ENCODE results near the gene TOMM34. TPM values are rescaled to one million over a fixed set of nuclear protein-coding genes. Genes with fewer than 3 reads are reported as not detected.
A peak's percentile ranks its signal among the peaks of the same experiment; 100 is the strongest.

TOMM34 gene
- total and polyA plus RNA-seq, 2 experiments from 2014 or later: 63.4 to 63.8 TPM

DNA sequence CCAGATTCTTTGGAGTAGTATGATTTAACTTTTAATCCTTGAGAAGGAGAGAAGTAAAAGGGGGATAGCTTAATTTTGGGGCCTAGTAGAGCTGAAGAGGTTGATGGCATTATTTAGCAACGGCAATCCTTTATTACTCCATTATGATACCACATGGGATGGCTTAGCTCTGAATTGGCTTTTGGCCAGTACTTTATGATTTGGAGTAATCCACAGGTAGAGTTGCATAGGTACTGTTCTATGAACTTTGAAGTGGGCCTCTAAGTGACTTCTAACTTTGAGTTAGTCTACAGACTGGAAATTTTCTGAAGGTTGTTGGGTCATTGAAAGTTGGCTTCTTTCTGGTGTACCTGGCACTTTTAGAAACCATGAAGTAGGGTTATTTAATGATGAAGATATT, 63.1 kb downstream of the TOMM34 start:
- H3K4me2 ChIP-seq (ENCODE audit: unreplicated experiment): peak overlapping the region; percentile 48
- H3K27ac ChIP-seq: no peak overlapping the region; the same call in 1 of the 2 replicates
- in situ Hi-C loops (cut with MboI): no loop called here
- DNase-seq: no peak
- H3K79me2 ChIP-seq (ENCODE audit: insufficient read depth): peaks cover 100% of the 10 kb centered on the region
- TF ChIP-seq EZH2 (IDR thresholded peaks at IDR 0.05; ENCODE audit: insufficient read depth, poor library complexity, severe bottlenecking) (no peak), EZH2phosphoT487 (IDR thresholded peaks at IDR 0.05; ENCODE audit: insufficient read depth, low read depth) (no peak)
- peaks cover 24% of the 10 kb centered on the region for H3K36me3 ChIP-seq (ENCODE audit: low read depth)
- H3K9me3 ChIP-seq (ENCODE audit: low read depth): no peaks in the 10 kb centered on the region
- no peak overlapping the region for H2AFZ ChIP-seq
- H3F3A ChIP-seq (ENCODE audit: insufficient read depth): peaks cover 13% of the 10 kb centered on the region; the same call in 1 of the 2 replicates
- H4K20me1 ChIP-seq (ENCODE audit: insufficient read depth): peaks cover 59% of the 10 kb centered on the region; the same call in 1 of the 2 replicates
- no peaks in the 10 kb centered on the region for H3K9me2 ChIP-seq (ENCODE audit: insufficient read depth)
- no peaks in the 10 kb centered on the region for H3K27me3 ChIP-seq (replicated peaks; ENCODE audit: insufficient read depth)
- H3K4me1 ChIP-seq (ENCODE audit: insufficient read depth): peaks cover 33% of the 10 kb centered on the region
- no peak overlapping the region for H3K4me3 ChIP-seq
- 85 to 93% methylated on average over 1 of the region's 1 CpG for WGBS, 2 experiments (ENCODE audit: low coverage in 1 of 2, low lambda C conversion rate in 2 of 2, missing lambda C conversion rate in 2 of 2)
- no peak overlapping the region for H3K9ac ChIP-seq

DNA sequence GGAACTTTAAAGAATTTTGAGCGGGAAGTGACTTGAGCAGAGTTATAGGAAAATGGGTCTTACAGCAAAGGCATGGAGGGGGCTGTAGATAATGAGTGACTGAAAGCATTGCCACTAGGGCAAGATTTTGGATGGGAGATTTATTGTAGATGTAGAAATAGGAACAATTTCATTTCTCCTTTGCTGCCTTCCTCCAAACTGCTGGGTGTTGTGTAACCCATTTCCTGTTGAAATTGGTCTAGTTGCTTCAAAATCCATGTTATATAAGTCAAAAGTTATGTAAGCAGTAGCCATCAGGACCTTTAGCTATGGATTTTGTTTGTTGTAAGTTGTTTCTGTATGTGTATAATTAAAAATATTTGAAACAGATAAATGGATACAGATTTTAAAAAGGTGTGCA, 63.6 kb downstream of the TOMM34 start:
- H3K36me3 ChIP-seq (ENCODE audit: low read depth): peaks cover 20% of the 10 kb centered on the region
- WGBS, 2 experiments (ENCODE audit: low coverage in 1 of 2, low lambda C conversion rate in 2 of 2, missing lambda C conversion rate in 2 of 2): 96 to 100% methylated on average over 1 of the region's 1 CpG
- in situ Hi-C loops (cut with MboI): no loop called here
- no peak overlapping the region; the same call in 1 of the 2 replicates for H3K27ac ChIP-seq
- H2AFZ ChIP-seq: no peak overlapping the region
- peaks cover 100% of the 10 kb centered on the region for H3K79me2 ChIP-seq (ENCODE audit: insufficient read depth)
- DNase-seq: peak; percentile 39
- peak overlapping the region; percentile 48 for H3K4me2 ChIP-seq (ENCODE audit: unreplicated experiment)
- H3K9me3 ChIP-seq (ENCODE audit: low read depth): no peaks in the 10 kb centered on the region
- H3K9me2 ChIP-seq (ENCODE audit: insufficient read depth): no peaks in the 10 kb centered on the region
- H3K4me1 ChIP-seq (ENCODE audit: insufficient read depth): peaks cover 28% of the 10 kb centered on the region
- peaks cover 13% of the 10 kb centered on the region; the same call in 1 of the 2 replicates for H3F3A ChIP-seq (ENCODE audit: insufficient read depth)
- TF ChIP-seq EZH2 (IDR thresholded peaks at IDR 0.05; ENCODE audit: insufficient read depth, poor library complexity, severe bottlenecking): no peak
- TF ChIP-seq EZH2phosphoT487 (IDR thresholded peaks at IDR 0.05; ENCODE audit: insufficient read depth, low read depth): no peak
- no peak overlapping the region for H3K4me3 ChIP-seq
- H3K27me3 ChIP-seq (replicated peaks; ENCODE audit: insufficient read depth): no peaks in the 10 kb centered on the region
- H4K20me1 ChIP-seq (ENCODE audit: insufficient read depth): peaks cover 64% of the 10 kb centered on the region; the same call in 1 of the 2 replicates
- no peak overlapping the region for H3K9ac ChIP-seq

DNA sequence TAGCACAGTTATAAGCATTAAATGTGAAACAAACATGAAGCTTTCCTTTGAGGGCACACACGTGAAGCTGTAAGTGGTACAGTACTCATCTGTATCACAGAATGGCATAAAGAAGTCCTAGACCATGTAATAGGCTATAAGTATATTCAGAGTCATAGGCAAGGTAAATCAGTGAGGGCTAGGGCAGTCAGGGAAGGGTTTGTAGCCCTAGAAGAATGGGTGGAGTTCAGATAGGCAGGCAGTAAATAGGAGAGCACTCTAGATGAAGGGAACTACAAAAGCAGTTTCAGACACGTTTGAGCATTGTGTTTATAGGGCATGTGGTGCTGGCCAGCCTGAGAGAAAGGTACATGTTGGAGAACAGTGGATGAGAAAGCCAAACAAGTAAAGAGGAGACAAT, 65.2 kb downstream of the TOMM34 start:
- peaks cover 100% of the 10 kb centered on the region for H3K79me2 ChIP-seq (ENCODE audit: insufficient read depth)
- H3K27me3 ChIP-seq (replicated peaks; ENCODE audit: insufficient read depth): no peaks in the 10 kb centered on the region
- no peak for TF ChIP-seq EZH2 (IDR thresholded peaks at IDR 0.05; ENCODE audit: insufficient read depth, poor library complexity, severe bottlenecking)
- TF ChIP-seq EZH2phosphoT487 (IDR thresholded peaks at IDR 0.05; ENCODE audit: insufficient read depth, low read depth): no peak
- H3K9me3 ChIP-seq (ENCODE audit: low read depth): no peaks in the 10 kb centered on the region
- peaks cover 26% of the 10 kb centered on the region for H3K4me1 ChIP-seq (ENCODE audit: insufficient read depth)
- H2AFZ ChIP-seq: no peak overlapping the region
- no peak overlapping the region for H3K4me3 ChIP-seq
- in situ Hi-C loops (cut with MboI): no loop called here
- H3K36me3 ChIP-seq (ENCODE audit: low read depth): peaks cover 19% of the 10 kb centered on the region; the same call in 1 of the 2 replicates
- peaks cover 13% of the 10 kb centered on the region for H3F3A ChIP-seq (ENCODE audit: insufficient read depth)
- DNase-seq: no peak
- H3K27ac ChIP-seq: no peak overlapping the region
- H4K20me1 ChIP-seq (ENCODE audit: insufficient read depth): peaks cover 66% of the 10 kb centered on the region; the same call in 1 of the 2 replicates
- no peak overlapping the region for H3K9ac ChIP-seq
- H3K9me2 ChIP-seq (ENCODE audit: insufficient read depth): no peaks in the 10 kb centered on the region
- 92 to 100% methylated on average over 2 of the region's 2 CpGs for WGBS, 2 experiments (ENCODE audit: low coverage in 1 of 2, low lambda C conversion rate in 2 of 2, missing lambda C conversion rate in 2 of 2)
- H3K4me2 ChIP-seq (ENCODE audit: unreplicated experiment): no peak overlapping the region

Small RNAs within 50 kb of the gene (small RNA-seq; reads per million reads assigned to genes)
- not detected for gene RF00019 (ENCODE audit: low read depth, low replicate concordance)

Other genes starting within 250 kb of the TOMM34 start
- gene CCN5, start 245.0 kb downstream of the TOMM34 start, total RNA-seq (2014; rRNA removed; shearing (Covaris generic)): 24.5 and 47.3 TPM in 2 replicates
- gene CCN5, start 245.0 kb downstream of the TOMM34 start, polyA plus RNA-seq (2016; fragmentation: Nextera tagmentation; extraction: Ambion mirVana): 20.8 and 23.6 TPM in 2 replicates
- gene KCNK15, start 214.5 kb downstream of the TOMM34 start, total RNA-seq (2014; rRNA removed; shearing (Covaris generic)): 9.9 and 11.1 TPM in 2 replicates
- 5.2 and 5.7 TPM in 2 replicates for gene KCNK15, start 214.5 kb downstream of the TOMM34 start, polyA plus RNA-seq (2016; fragmentation: Nextera tagmentation; extraction: Ambion mirVana)
- 0.22 TPM in 1 of 2 replicates, not detected in the other for gene RIMS4, start 149.9 kb downstream of the TOMM34 start, total RNA-seq (2014; rRNA removed; shearing (Covaris generic))
- gene RIMS4, start 149.9 kb downstream of the TOMM34 start, polyA plus RNA-seq (2016; fragmentation: Nextera tagmentation; extraction: Ambion mirVana): not detected in 2 replicates
- gene YWHAB, start 74.7 kb downstream of the TOMM34 start, total RNA-seq (2014; rRNA removed; shearing (Covaris generic)): 95.0 and 116 TPM in 2 replicates
- 425 and 445 TPM in 2 replicates for gene YWHAB, start 74.7 kb downstream of the TOMM34 start, polyA plus RNA-seq (2016; fragmentation: Nextera tagmentation; extraction: Ambion mirVana)
- 5.9 and 33.5 TPM in 2 replicates for gene PABPC1L, start 50.3 kb downstream of the TOMM34 start, total RNA-seq (2014; rRNA removed; shearing (Covaris generic))
- gene PABPC1L, start 50.3 kb downstream of the TOMM34 start, polyA plus RNA-seq (2016; fragmentation: Nextera tagmentation; extraction: Ambion mirVana): 7.8 and 10.4 TPM in 2 replicates
- gene STK4, start 6.1 kb upstream of the TOMM34 start, total RNA-seq (2014; rRNA removed; shearing (Covaris generic)): 21.9 and 30.4 TPM in 2 replicates
- 33.4 and 35.1 TPM in 2 replicates for gene STK4, start 6.1 kb upstream of the TOMM34 start, polyA plus RNA-seq (2016; fragmentation: Nextera tagmentation; extraction: Ambion mirVana)
- gene KCNS1, start 140.7 kb upstream of the TOMM34 start, total RNA-seq (2014; rRNA removed; shearing (Covaris generic)): 0.11 and 0.25 TPM in 2 replicates
- gene KCNS1, start 140.7 kb upstream of the TOMM34 start, polyA plus RNA-seq (2016; fragmentation: Nextera tagmentation; extraction: Ambion mirVana): 0.55 and 0.99 TPM in 2 replicates
- not detected in 2 replicates for gene WFDC5, start 154.8 kb upstream of the TOMM34 start, total RNA-seq (2014; rRNA removed; shearing (Covaris generic))
- not detected in 2 replicates for gene WFDC5, start 154.8 kb upstream of the TOMM34 start, polyA plus RNA-seq (2016; fragmentation: Nextera tagmentation; extraction: Ambion mirVana)
- not detected in 2 replicates for gene WFDC12, start 164.1 kb upstream of the TOMM34 start, total RNA-seq (2014; rRNA removed; shearing (Covaris generic))
- gene WFDC12, start 164.1 kb upstream of the TOMM34 start, polyA plus RNA-seq (2016; fragmentation: Nextera tagmentation; extraction: Ambion mirVana): not detected in 2 replicates
- gene PI3, start 214.5 kb upstream of the TOMM34 start, total RNA-seq (2014; rRNA removed; shearing (Covaris generic)): 1.5 TPM in 1 of 2 replicates, not detected in the other
- gene PI3, start 214.5 kb upstream of the TOMM34 start, polyA plus RNA-seq (2016; fragmentation: Nextera tagmentation; extraction: Ambion mirVana): not detected in 2 replicates
- not detected in 2 replicates for gene SEMG1, start 246.6 kb upstream of the TOMM34 start, total RNA-seq (2014; rRNA removed; shearing (Covaris generic))
- gene SEMG1, start 246.6 kb upstream of the TOMM34 start, polyA plus RNA-seq (2016; fragmentation: Nextera tagmentation; extraction: Ambion mirVana): not detected in 2 replicates